Fibroblast of pulmonary artery (primary cell): ENCODE data around the gene PPOX.

Experiments used
- DNase-seq: peaks from one replicate; pipeline ENCODE4 v3.0.0-alpha.2; 2010; ENCODE audit warnings: low read depth
- H3K4me3 ChIP-seq: replicated peaks from 2 replicates; pipeline ENCODE4 v1.5.1; 2011; ENCODE audit warnings: low read depth, mild to moderate bottlenecking, control low read depth, low read length, moderate library complexity
- CTCF ChIP-seq: IDR thresholded peaks from 2 replicates; pipeline ENCODE4 v1.5.1; 2011; ENCODE audit warnings: mild to moderate bottlenecking, control low read depth, low read length, inconsistent platforms; ENCODE audit errors: missing control alignments

Gene PPOX

GRCh38 chr1:161206411-161207140 lies 40.4 kb downstream of the PPOX start:
- H3K4me3 ChIP-seq, result no peak overlapping the region
- TF ChIP-seq CTCF, result no peak
- peak; percentile 80 for DNase-seq

- peak; percentile 93 for DNase-seq
- no peak for TF ChIP-seq CTCF
- no peak overlapping the region for H3K4me3 ChIP-seq
Measured at GRCh38 chr1:161207173-161207572, 40.9 kb downstream of the PPOX start.

- no peak overlapping the region for H3K4me3 ChIP-seq
- DNase-seq, result peak; percentile 77
- TF ChIP-seq CTCF, result peak; percentile 94
Measured at GRCh38 chr1:161209790-161210409, 43.7 kb downstream of the PPOX start.

GRCh38 chr1:161214369-161214768 lies 48.1 kb downstream of the PPOX start:
- no peak for TF ChIP-seq CTCF
- no peak for DNase-seq
- no peak overlapping the region for H3K4me3 ChIP-seq

GRCh38 chr1:161215076-161215475 lies 48.9 kb downstream of the PPOX start, which contains the start of gene FCER1G:
FCER1G (plus strand) TSS chr1:161215295; CDS start chr1:161215322, 27 bp downstream.
- no peak for DNase-seq
- no peak for TF ChIP-seq CTCF
- no peak within 1 kb of the TSS for H3K4me3 ChIP-seq

- no peak for TF ChIP-seq CTCF
- DNase-seq, result peak; percentile 83
- no peak overlapping the region for H3K4me3 ChIP-seq
Measured at GRCh38 chr1:161216945-161217712, 50.9 kb downstream of the PPOX start.
